ENCODE measurements around the gene PNLIPRP3.

DNA sequence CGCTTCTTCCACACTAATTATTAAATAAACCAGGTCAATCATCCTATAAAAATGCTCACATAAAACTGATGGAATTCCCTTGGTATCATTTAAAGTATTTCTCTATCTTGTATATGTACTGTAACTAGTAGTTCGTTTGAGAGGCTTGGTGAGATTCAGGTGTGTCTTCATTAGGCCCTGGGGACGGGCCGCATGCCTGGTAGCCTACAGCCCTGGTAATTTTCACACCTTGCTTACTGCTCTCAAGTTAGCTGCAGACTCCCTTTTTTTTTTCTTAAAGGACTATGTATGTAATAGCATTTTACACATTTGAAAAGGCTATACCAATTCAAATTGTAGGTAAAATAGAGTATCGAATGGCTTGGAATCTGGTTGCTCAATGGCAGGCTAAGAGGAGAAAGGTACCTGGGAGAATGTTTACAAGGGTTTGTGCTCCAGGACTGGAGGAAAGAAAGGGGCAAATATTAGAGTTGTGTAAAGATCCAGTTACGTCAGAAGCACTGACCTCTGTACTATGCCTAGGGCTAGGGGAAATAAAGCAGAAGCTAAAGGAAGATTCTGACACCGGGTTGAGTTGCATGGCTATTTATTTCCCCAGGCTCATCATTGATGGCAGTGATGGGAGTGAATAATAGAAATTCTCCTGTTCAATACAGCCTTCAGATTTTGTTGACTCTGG is 59.3 kb downstream of the PNLIPRP3 start:
- TF ChIP-seq CTCF (IDR thresholded peaks at IDR 0.05; ENCODE audit: low read length): no peak
- TF ChIP-seq EZH2phosphoT487 (IDR thresholded peaks at IDR 0.05; ENCODE audit: low read length): no peak
